ENCODE results near the gene REV3L.
"Not testable (repeated sequence)": the region's sequence is repeated elsewhere in the genome, so short reads cannot be mapped to it uniquely, and the experiment has no call there.

The REV3L gene

DNA sequence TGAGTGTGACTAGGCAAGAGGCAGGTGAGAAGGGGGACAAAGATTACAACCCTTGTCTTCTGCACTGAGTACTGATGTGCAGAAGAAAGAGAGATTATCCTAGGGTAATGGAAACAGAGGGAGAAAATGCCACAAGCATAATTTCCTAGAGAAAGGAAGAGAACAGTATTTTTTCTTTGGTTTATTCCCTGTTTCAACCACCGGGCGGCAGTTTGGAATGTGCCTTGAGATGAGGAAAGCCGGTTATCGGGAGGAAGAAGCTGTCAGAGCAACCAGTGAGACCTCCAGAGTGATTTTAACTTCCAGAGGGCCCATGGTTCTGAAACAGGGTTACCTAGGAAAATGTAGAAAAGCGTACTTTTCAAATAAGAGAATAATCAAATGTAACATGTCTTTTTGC, 121.4 kb downstream of the REV3L start:
- no peak for DNase-seq

DNA sequence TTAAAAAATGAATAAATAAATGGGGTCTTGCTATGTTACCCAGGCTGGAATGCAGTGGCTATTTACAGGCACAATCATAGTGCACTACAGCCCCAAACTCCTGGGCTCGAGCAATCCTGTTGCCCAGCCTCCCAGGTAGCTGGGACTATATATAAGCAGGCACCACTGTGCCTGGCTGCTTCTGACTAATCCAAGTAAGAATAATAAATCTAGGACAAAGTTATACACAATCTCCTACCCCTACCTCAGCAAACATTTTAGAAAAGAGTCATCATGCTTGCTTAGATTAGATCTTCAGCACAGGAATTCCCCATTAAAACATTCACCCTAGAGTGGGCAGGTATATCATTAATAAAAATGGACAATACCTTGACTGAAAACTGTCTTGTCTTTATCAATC, 124.6 kb downstream of the REV3L start:
- no peak for DNase-seq

DNA sequence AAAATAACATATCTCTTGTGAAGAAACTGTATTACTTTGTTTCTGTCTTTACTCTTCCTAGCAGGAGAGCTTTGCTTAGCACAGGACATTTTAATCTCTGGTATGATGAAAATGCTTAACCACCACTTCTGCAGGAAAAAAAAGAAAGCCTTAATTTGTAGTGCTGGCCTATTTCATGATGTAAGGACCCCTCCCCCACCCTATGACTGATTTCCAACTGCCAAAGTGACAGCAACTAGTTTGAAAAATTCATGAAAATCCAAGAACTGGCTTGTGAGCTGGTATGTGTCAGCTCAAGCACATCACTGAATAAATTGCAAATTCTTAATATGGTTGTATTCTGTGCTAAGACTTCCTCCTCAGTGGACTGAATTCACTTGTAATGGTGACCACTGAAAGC, 125.3 kb downstream of the REV3L start:
- no peak for DNase-seq

DNA sequence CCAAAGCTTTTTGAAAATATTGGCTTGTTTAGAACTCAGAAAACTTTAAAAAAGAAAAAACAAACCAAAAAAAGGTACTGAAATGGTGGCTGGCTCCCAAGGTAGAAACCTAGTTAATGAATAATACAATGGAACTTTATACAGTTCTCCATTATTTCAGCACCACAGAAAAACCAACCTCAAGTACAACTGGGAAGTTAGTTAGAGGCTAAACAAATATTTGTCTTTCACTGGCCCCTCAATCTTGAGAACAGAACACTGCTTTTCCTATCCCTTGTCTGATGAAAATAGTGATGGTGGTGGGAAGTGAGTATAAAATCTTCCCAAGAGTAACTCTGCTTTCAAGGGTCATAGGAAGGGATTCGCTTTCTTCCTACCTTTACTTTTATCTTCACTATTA, 126.5 kb downstream of the REV3L start:
- DNase-seq: no peak

DNA sequence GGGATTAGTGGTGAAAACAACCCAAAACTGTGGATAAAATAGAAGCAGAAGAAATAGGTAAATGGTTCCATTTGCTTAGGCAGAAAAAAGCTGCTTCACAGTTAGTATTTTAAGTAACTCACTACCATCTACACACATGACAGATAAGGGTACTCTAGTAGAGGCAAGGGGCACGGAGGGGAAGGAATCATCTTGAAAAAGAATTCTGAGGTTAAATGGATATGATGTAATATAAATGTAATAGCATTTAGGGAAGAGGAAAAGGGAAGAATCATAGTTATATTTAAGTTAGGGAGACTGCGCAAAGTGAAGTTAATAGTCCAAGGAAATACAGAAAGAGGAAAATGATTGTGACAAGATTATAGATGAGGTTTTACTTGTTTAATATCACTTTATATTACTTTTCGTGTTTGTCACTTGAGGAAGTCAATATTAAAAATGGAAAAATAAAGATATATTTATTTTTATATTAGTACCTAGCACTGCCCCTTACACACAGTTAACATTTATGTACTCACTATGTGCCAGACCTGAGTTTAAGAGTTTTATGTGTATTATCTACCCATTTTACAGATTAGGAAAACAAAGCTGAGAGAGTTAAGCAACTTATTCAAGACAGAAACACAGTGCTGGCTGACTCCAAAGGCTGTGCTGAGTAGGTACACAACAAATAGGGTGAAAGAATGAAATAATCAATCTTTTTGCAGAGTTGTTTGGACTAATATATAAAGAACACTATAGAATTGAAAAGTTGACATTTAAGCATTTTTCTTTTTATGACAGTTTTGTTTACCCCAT, 128.1 kb downstream of the REV3L start:
- no peak for DNase-seq

DNA sequence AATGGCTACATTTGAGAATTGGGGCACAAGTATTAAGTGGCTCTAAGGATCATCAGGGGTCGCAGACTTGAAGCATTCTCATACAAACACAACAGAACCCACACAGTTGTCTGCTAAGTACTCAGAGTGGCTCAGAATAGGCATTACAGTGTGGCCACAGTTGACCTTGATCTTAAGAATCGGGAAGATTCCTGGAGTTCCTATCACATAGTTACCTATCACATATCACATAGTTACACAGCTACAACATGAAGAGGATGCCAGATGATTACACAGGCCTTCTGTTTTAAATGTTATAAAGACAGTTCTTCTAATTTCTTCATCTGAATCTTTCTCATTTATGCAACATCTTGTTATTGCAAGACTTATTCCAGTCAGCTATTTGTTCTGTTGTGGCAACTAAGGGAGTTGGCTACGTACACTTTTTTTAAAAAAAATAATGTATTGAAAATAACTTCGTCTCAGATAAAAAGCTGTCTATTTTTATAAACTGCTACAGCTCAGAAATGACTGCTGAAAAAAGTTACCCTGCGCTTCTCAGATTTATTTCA, 129.0 kb downstream of the REV3L start:
- DNase-seq: no peak

DNA sequence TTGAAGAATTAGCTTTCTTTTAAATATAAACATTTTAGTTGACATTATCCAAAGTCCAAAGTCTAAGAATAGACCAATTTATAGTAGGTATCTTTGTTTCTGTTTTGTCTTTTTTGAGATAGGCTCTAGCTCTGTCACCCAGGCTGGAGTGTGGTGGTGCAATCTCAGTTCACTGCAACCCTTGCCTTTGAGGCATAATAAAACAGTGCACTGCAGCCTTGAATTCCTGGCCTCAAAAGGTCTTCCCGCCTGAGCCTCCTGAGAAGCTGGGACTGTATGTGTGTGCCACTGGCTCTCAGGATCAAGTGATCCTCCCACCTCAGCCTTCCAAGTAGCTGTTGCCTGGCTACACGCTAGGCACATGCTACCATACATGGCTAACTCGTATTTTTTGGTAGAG, 135.4 kb downstream of the REV3L start:
- no peak for DNase-seq

DNA sequence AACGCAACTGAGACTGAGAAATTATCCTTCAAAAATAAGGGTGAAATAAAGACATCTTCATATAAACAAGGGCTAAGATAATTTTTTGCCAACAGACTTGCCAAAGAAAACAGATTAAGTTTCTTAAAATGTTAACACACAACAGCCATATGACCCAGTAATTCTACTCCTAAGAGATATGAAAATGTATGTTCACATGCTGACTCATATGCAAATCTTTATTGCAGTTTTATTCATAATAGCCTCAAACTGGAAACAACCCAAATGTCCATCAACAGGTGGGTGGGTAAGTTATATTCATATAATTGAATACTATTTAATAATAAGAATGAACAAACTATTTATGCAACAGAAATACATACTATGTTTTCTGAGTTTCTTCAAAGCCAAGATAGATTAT, 140.1 kb downstream of the REV3L start:
- no peak for DNase-seq

DNA sequence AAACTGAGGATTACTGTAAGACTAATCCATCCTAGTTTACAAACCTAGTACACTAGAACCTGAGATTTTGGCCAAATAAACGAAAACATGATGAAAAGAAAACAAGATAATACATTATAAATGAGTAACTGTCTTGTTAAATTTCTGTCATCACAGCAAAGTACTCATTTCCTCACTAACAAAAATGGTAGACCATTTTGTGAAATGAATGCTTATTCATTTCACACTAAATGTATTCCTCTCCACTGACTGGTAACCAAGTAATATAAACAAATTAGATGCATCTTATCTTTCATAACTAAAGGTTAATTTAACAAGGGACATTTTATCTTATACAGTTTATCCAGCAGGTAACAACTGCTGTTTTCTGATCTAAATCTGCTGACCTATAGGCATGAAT, 143.7 kb downstream of the REV3L start:
- DNase-seq: no peak

DNA sequence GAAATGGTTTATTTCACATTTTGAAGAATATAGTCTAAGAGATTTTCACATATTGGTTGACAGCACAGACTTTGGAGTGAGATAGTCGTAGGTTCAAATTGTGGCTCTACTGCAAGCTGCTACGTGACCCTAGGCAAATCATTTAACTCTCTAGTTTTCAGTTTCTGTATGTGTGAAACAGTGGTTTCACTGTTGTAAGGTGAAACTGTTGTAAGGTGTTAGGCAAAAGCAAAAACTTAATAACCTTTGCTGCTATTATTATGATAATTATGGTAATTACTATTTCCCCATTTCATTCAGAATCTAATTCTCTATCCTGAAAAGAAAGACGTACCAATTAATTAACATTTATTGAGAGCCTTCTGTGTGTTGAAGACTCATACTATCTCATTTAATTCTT, 144.2 kb downstream of the REV3L start:
- no peak for DNase-seq

DNA sequence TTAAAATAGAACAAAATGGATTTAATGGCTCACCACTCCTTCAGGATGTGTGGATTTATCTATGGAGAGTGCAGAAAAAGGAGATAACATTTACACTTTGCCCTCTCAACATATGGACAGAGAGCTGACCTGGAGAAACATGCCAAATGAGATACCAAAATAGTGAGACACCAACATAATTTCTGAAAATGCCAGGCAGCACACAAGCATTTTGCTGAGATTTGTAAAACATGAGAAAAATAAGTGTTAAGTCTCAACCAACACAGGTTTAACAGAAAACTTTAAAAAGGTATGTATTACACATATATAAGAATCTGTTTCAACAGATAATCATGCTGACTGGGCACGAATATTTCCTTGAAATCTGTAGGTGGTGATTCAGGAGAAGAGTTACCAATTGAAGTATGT, 145.2 kb downstream of the REV3L start:
- no peak for DNase-seq

DNA sequence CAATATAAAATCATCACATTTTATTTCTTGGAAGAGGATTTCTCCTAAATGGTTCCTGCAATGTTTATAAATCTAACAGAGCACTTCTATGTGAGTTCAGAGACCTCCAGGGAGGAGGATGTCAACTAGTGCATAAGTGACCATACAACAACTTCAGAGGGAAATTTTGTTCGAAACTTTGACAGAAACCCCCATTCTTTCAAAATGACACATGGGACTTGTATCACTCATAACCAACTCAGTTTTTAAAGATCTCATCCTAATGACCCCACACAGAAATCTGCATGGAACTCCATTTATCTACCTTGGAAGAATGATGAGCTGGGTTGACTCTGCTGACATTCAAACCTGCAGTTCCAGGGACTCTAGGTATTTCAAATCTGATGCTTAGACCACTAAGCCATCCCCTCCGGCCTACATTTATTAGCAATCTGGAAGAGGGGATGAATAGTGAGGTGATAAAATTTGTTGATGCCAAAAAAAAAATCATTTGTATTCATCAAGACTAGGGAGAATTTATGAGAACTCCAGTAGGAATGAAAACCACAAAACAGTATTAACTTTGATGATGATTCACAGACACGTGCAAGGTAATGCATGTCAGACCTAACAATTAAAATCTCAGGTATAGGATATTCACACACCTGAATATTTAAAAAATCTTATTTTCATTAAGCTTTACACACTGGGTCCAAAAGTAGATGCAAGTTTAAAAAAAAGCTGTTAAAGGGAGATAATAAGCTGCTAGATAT, 153.0 kb downstream of the REV3L start:
- DNase-seq: no peak

DNA sequence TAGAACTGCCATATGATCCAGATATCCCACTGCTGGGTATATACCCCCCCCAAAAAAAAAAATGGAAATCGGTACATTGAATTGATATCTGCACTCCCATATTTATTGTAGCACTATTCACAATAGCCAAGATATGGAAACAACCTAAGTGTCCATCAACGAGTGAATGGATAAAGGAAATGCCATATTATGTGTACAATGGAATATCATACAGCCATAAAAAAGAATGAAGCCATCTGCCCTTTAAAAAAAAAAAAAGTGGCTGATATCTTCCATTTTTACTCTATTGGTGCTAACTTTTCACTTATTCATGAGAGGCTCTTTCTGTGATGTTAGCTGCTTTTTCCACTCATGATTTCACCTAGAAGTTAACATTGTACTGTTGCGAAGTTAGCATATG, 156.5 kb downstream of the REV3L start:
- DNase-seq: no peak

DNA sequence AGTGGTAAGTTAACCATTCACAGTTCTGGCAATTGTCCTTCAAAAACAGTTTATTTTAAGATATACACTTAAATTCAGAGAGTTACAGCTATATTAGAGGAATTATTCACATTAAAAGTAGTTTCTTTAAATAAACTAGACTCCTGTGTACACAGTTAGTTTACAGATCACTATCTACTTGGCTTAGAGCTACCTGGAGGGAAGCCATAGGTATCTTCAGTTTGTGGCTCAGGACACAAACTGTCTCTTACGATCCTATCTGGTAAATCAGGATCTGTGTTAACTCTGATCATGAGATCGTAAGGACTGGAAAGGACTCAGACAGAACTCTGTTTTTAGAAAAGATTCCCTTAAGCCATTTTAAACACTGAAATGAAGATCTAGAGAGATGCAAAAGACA, 160.9 kb downstream of the REV3L start:
- no peak for DNase-seq

DNA sequence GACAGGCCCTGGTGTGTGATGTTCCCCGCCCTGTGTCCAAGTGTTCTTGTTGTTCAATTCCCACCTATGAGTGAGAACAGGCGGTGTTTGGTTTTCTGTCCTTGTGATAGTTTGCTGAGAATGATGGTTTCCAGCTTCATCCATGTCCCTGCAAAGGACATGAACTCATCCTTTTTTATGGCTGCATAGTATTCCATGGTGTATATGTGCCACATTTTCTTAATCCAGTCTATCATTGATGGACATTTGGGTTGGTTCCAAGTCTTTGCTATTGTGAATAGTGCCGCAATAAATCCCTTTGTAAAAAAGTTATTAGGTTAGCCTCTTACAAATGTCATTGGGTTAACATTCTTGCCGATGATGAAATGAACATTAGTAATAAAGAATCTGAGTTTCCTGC, 175.1 kb downstream of the REV3L start:
- DNase-seq: not testable (repeated sequence)

DNA sequence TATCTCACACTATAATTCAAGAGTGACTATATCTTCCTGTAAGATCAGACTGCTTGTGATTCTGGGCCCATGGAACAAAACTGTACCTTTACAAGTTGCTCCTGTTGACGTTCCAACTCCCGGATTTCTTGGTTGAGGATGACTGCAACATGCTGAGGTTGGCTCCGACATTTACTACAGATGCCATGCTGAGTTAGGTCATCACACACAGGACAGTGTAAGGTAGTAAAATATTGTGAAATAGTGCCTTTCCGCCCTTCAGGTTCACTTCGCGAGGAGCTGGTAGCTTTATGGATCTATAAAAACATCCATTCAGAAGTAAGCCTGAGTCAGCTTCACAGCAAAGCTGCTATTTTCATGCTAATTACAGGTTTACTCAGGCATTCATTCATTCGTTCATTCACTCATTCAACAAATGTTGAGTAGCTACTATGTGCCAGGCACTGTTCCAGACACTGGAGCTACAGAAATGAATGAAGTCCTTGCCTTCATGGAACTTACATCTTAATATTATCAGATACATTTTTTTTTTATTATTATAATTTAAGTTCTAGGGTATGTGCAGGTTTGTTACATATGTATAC, 175.7 kb downstream of the REV3L start:
- no peak for DNase-seq

DNA sequence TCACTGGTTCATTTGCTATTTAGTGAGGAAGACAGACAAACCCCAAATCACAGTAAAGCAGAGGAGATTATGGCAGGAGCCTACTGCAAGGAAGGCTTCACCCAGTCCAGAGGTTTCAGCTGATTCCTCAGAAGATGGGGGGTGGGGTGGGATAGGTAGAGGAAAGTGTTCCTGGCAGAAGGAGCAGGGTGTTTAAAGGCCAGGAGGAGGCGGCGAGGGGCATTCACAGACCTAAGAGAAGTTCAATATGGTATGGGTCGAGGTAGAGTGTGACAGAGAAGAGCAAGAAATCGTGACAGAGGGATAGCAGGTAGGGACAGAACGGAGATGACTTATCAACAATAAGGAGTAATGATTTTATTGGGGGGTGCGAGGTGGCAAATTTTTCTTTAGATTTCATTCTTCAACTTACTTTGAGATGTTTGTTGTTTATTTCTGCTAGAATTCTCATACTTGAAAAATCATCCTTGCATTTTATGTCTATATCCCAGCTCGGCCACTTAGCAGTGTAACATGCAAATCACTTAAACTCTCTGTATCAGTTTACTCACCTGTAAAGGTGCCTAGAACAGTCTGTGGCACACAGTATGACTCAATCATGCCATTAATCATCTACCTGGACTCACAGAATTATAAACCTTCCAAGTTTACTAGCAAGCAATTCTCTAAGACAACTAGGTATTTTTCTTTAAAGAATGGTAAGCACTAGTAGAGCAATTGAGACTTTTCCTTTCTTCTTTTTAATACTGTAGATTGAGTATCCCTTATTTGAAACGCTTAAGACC, 176.7 kb downstream of the REV3L start:
- DNase-seq: no peak

DNA sequence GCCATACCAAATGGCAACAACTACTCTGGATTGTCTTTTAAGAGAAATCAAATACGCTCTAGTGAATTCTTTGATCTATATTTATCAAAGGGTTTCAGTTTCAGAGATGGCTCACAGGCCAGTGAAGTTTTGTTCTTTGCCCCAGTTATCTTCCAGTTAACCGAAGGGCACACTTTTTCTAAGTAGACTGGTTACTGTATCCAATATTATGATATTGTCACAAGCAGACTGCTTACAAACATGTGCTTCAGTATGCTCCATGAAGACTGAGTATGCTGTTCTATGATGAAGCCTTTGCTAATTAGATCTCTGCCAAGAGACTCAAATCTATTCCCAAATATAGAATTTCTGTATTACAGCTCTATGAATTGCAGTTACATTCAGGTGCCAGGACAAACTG, 181.1 kb downstream of the REV3L start:
- no peak for DNase-seq

DNA sequence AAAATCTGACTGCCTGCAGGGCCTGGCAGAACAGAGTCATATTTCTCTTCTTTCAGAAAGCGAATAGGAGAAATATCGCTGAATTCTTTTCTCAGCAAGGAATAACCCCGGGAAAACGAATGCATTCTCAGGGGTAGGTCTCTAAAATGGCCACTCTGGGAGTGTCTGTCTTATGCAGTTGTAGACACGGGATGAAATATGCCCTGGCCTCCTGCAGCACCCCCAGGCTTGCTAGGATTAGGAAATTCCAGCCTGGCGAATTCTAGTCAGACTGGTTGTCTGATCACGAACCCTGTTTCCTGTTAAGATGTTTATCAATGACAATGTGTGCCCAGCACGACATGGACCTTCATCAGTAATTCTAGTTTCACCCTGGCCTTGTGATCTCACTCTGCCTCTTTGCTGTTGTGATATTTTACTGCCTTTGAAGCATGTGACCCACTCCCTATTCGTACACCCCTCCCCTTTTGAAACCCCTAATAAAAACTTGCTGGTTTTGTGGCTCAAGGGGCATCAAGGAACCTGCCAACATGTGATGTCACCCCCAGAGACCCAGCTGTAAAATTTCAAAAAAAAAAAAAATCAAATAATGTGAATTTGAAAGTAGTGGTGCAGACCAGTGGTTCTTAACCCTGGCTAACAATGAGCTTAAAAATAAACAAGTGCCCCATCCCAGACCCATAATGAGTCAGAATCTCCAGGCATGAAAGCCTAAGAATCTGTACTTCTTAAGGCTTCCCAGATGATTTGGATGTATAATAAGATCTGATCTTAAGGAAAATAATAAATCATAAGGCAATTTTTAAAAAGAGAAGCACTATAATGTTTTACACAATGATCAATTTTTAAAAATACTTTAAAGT, 181.8 kb downstream of the REV3L start:
- not testable (repeated sequence) for DNase-seq

DNA sequence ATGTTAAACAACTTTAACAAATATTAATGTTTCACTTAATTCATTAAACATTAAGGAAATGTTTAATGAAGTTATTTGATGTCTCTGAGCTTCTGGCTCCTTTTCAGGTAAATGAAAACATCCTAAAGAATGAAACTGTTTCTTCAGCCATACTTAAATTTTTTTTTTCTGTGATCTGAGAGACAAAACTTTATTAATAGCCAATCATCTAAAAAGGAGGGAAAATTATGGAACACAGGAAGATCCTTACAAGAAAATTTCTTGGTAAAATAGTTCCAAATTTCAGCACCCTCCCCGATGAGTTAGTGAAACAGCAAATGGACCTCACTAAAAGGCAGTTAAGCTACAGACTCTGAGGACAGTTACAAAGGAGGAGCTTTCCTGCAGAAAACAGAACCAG, 185.2 kb downstream of the REV3L start:
- no peak for DNase-seq

DNA sequence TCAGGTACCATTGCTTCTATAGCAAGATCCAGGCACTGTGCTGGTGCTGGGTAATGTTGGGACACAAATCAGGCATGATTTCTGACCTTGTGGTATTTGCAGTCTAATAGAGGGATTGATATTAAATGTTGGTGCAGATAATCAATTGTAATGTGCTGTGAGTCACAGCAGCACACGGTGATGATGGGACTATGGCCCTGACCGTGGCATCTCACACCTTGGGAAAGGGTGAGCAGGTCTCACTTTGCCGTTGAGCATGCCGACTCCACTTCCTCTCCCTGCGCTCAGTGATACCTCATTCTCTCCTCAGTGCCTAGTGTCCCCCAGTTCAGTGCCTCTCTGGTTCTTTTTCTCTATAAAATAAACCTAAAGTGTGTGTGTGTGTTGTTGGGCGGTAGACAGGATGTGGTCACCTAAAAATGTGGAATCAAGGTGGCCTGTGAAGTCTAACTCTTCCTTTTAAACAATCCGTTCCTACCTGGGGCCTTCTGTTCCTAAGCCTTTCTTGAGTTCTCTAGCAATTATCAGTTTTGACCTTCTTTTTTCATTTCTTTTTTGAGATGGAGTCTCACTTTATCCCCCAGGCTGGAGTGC, 188.5 kb downstream of the REV3L start:
- DNase-seq: no peak

All from SIG-M5 (cell line).